Activated CD4-positive, alpha-beta T cell treated with anti-CD3 and anti-CD28 coated beads, Interleukin-2, amount 10 ng/mL, durations not matched to agents 7 days and 5 days (primary cell): ENCODE measurements around the gene SIPA1L3. TPM values are rescaled to one million over a fixed set of nuclear protein-coding genes. Genes with fewer than 3 reads are reported as not detected.

Source experiments
- CTCF ChIA-PET: fragments of 350-600 bp; sonication (Branson Sonifier 250); formaldehyde crosslinking; loops from one replicate; lab custom pipeline; 2021; ENCODE audit warnings: antibody characterized with exemption; lab: Charles Lee
- POLR2A ChIA-PET: fragments of 350-600 bp; sonication (Branson Sonifier 250); formaldehyde crosslinking; loops from one replicate; lab custom pipeline; 2021; ENCODE audit warnings: antibody characterized with exemption; lab: Charles Lee
- DNase-seq: peaks from one replicate; pipeline ENCODE4 v3.0.0-alpha.2; 2020
- H3K27ac Mint-ChIP-seq: one replicate; pipeline ENCODE4 v1.8.0; 2021; ENCODE audit warnings: mild to moderate bottlenecking, moderate library complexity, mixed read lengths
- H3K27me3 Mint-ChIP-seq: one replicate; pipeline ENCODE4 v1.8.0; 2021; ENCODE audit warnings: mixed read lengths
- H3K36me3 Mint-ChIP-seq: one replicate; pipeline ENCODE4 v1.8.0; 2021; ENCODE audit warnings: low read depth, mixed read lengths
- H3K4me1 Mint-ChIP-seq: one replicate; pipeline ENCODE4 v1.8.0; 2021; ENCODE audit warnings: mixed read lengths
- H3K4me3 Mint-ChIP-seq: one replicate; pipeline ENCODE4 v1.8.0; 2021; ENCODE audit warnings: mild to moderate bottlenecking, moderate library complexity, mixed read lengths
- H3K9me3 Mint-ChIP-seq: one replicate; pipeline ENCODE4 v1.8.0; 2021; ENCODE audit warnings: mixed read lengths
- total RNA-seq, 2 experiments: library from RNA; stranded (reverse); gene quantifications; one replicate each; pipeline ENCODE4 v1.2.3, GENCODE V29; 2021

SIPA1L3 gene
- total RNA-seq, 2 experiments from 2014 or later: 17.1 to 25.0 TPM

- Mint-ChIP-seq H3K27me3 (no peaks in the 10 kb centered on the region), H3K4me3 (no peak overlapping the region), H3K9me3 (no peaks in the 10 kb centered on the region), H3K36me3 (peaks cover 3% of the 10 kb centered on the region), H3K4me1 (no peaks in the 10 kb centered on the region), H3K27ac (no peak overlapping the region)
- CTCF ChIA-PET: interaction anchor here (1.4 to 1.7 kb wide), 2 partner anchors 8 to 187 kb away, joined by 4 to 5 read pairs; no protein-coding TSS in a partner anchor
- DNase-seq: no peak
- POLR2A ChIA-PET: no interaction called here
These were observed 182.4 kb downstream of the SIPA1L3 start for GRCh38 chr19:38089440-38089839.

- Mint-ChIP-seq H3K4me1 (peaks cover 1% of the 10 kb centered on the region), H3K27ac (no peak overlapping the region), H3K4me3 (no peak overlapping the region), H3K9me3 (no peaks in the 10 kb centered on the region), H3K36me3 (peaks cover 3% of the 10 kb centered on the region), H3K27me3 (no peaks in the 10 kb centered on the region)
- CTCF ChIA-PET: interaction anchor here (0.8 kb wide), 1 partner anchor 28 kb away, joined by 3 read pairs; no protein-coding TSS in a partner anchor
- POLR2A ChIA-PET: no interaction called here
- DNase-seq: no peak
These were observed 186.1 kb downstream of the SIPA1L3 start for GRCh38 chr19:38093154-38093553.

DNA sequence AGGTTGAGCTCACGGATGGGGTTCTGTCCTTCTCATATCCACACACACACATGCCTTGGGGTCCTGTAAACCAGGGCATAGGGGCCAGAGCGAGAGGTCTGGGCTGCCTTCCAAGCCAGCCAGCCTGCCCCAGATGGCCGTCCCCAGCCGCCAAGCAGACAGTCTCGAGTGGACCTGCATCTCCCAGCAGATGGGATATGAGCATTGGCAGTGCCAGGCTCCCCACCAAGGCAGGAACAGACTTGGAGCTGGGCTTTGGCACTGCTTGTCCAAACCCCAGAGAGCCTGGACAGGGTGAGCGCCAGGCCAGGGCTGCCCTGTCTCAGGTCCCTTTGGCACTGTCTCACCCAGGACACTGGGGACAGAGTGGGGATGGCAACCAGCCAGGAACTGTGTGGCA lies 186.6 kb downstream of the SIPA1L3 start:
- Mint-ChIP-seq H3K9me3 (no peaks in the 10 kb centered on the region), H3K36me3 (peaks cover 2% of the 10 kb centered on the region), H3K27me3 (no peaks in the 10 kb centered on the region), H3K4me3 (no peak overlapping the region), H3K4me1 (peaks cover 1% of the 10 kb centered on the region), H3K27ac (no peak overlapping the region)
- CTCF ChIA-PET: interaction anchor here (0.8 kb wide), 1 partner anchor 28 kb away, joined by 3 read pairs; no protein-coding TSS in a partner anchor
- DNase-seq: no peak
- POLR2A ChIA-PET: no interaction called here

DNA sequence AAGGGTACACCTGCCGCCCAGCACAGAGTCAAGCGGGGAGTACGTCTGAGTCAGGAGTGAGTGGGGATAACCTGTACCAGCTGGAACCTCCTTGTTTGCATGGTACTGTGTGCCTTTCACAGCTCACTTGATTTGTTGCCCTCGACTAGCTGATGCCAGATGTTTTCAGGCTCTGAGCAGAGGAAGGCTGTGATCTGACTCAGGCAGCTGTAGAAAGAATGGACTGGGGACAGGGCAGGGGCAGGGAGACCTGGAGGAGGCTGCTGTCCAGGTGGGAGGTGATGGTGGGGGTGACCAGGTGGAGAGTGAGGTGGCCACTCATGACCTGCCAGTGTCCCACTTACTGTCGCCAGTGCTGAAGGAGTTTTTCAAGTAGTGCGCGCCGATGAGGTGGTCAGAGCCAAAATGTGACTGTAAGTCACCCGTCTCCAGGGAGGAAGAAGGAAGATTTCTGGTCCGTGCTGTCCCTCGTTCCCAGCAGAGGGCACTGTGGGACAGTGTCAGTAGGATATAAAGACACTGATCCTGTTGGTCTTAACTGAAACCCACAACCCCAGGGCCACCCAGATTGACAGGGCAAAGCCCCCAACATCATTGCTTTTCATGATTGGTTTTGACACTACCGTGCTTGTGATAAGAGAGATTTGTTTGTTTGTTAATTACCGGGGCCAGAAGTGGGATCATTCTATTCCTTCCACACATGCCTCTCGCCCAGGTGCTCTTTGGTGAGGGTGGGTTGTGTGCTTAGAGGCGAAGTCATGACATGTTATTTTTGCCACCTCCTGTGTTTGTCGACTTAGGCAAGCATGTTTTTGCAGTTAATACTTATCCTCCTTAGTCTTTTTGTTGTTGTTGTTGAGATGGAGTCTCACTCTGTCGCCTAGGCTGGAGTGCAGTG lies 188.7 kb downstream of the SIPA1L3 start:
- CTCF ChIA-PET: interaction anchor here (0.7 to 1.1 kb wide), 3 partner anchors 9 to 13 kb away, joined by 3 read pairs; no protein-coding TSS in a partner anchor
- Mint-ChIP-seq H3K9me3 (peaks cover 3% of the 10 kb centered on the region), H3K4me3 (no peak overlapping the region), H3K36me3 (peaks cover 13% of the 10 kb centered on the region), H3K4me1 (peaks cover 1% of the 10 kb centered on the region), H3K27ac (no peak overlapping the region), H3K27me3 (no peaks in the 10 kb centered on the region)
- peak; percentile 69 for DNase-seq
- POLR2A ChIA-PET: no interaction called here

DNA sequence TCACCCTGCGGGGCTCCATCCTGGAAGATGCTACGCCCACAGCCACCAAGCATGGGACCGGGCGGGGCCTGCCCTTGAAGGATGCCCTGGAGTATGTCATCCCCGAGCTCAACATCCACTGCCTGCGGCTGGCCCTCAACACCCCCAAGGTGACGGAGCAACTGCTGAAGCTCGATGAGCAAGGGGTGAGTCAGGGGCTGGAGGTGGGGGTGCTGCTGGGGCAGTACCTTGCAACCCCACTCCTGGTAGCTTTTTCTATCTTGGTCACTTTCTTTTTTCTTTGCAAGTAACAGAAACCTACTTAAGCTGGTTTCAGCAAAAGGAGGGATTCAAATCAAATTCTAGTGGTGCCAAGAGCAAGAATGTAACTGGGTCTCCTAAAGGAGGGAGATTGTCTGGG lies 193.0 kb downstream of the SIPA1L3 start:
- H3K4me3 Mint-ChIP-seq: no peak overlapping the region
- DNase-seq: no peak
- CTCF ChIA-PET: no interaction called here
- peaks cover 1% of the 10 kb centered on the region for H3K4me1 Mint-ChIP-seq
- H3K36me3 Mint-ChIP-seq: peaks cover 28% of the 10 kb centered on the region
- POLR2A ChIA-PET: no interaction called here
- H3K27me3 Mint-ChIP-seq: no peaks in the 10 kb centered on the region
- peaks cover 3% of the 10 kb centered on the region for H3K9me3 Mint-ChIP-seq
- no peak overlapping the region for H3K27ac Mint-ChIP-seq

DNA sequence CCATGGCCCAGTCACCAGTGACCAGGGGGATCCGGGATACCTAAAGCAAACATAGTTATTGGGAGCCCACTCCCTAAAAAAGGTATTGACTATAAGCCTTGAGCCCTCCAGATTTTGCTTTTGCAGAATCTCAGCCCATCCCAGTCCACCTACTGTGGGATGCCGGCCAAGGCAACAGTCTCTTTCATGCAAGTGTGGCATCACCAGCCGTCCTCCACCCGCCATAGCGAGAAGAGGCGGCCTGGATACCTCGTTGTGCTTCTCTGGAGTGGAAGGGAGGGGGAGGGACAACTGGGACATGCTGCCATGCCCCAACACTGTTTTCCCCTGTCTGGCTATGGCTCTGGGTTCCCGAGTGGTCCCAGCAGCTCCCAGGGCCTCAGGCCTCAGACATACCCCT lies 193.6 kb downstream of the SIPA1L3 start:
- DNase-seq: no peak
- no peak overlapping the region for H3K27ac Mint-ChIP-seq
- peaks cover 3% of the 10 kb centered on the region for H3K9me3 Mint-ChIP-seq
- POLR2A ChIA-PET: no interaction called here
- no peaks in the 10 kb centered on the region for H3K27me3 Mint-ChIP-seq
- peaks cover 1% of the 10 kb centered on the region for H3K4me1 Mint-ChIP-seq
- H3K4me3 Mint-ChIP-seq: no peak overlapping the region
- CTCF ChIA-PET: interaction anchor here (1.1 kb wide), 1 partner anchor 198 kb away, joined by 4 read pairs; no protein-coding TSS in a partner anchor
- peaks cover 29% of the 10 kb centered on the region for H3K36me3 Mint-ChIP-seq

GRCh38 chr19:38101723-38102122 lies 194.7 kb downstream of the SIPA1L3 start:
- no peaks in the 10 kb centered on the region for H3K4me1 Mint-ChIP-seq
- peaks cover 3% of the 10 kb centered on the region for H3K9me3 Mint-ChIP-seq
- ChIA-PET CTCF (interaction anchor here (1.1 to 1.2 kb wide), 2 partner anchors 196 to 199 kb away, joined by 4 to 5 read pairs; no protein-coding TSS in a partner anchor), POLR2A (no interaction called here)
- H3K27ac Mint-ChIP-seq: no peak overlapping the region
- H3K27me3 Mint-ChIP-seq: no peaks in the 10 kb centered on the region
- no peak for DNase-seq
- H3K4me3 Mint-ChIP-seq: no peak overlapping the region
- peaks cover 35% of the 10 kb centered on the region for H3K36me3 Mint-ChIP-seq

DNA sequence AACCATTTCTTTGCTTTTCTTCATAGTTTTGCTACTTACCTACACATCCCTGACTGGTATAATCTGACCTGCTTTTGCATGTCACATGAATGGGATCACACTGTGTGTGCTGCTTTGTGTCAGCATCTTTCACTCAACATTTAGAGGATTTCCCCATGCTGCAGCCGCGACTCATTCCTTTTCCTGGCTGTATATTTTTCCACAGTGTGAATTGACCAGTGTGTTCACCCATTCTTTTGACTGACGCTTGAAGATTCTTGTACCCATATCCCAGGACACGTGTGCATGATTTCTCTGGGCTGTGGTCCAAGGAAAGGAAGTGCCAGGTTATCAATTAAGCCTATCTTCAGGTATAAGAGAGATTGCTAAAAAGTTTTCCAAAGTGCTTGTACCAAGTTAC lies 198.6 kb downstream of the SIPA1L3 start:
- POLR2A ChIA-PET: no interaction called here
- Mint-ChIP-seq H3K27me3 (no peaks in the 10 kb centered on the region), H3K4me3 (no peak overlapping the region), H3K9me3 (peaks cover 2% of the 10 kb centered on the region), H3K36me3 (peaks cover 26% of the 10 kb centered on the region), H3K27ac (no peak overlapping the region), H3K4me1 (no peaks in the 10 kb centered on the region)
- CTCF ChIA-PET: no interaction called here
- no peak for DNase-seq

DNA sequence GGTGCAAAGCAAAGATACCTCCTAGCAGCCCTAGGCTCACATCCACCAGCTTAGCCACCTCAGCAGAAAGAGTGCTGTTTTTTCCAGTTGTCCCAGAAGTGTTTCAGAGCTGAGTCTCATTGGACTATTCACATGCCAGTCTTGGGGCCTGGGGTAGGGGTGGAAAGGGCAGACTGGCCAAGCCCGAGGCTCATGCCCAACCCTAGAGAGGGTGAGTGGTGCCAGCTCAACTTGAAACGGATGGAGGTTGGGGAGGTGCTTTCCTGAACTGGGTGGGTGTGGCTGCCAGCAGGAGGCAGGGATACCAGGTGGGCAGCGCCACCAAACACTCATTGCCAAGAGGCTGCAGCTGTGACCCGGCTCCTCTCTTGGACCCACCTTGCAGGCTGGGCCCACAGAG lies 200.1 kb downstream of the SIPA1L3 start:
- ChIA-PET CTCF (no interaction called here), POLR2A (no interaction called here)
- no peak for DNase-seq
- Mint-ChIP-seq H3K4me3 (no peak overlapping the region), H3K4me1 (no peaks in the 10 kb centered on the region), H3K36me3 (peaks cover 24% of the 10 kb centered on the region), H3K27me3 (no peaks in the 10 kb centered on the region), H3K27ac (no peak overlapping the region), H3K9me3 (peaks cover 7% of the 10 kb centered on the region)

GRCh38 chr19:38111898-38112297 lies 204.9 kb downstream of the SIPA1L3 start:
- POLR2A ChIA-PET: no interaction called here
- no peak overlapping the region for H3K4me3 Mint-ChIP-seq
- H3K4me1 Mint-ChIP-seq: peaks cover 18% of the 10 kb centered on the region
- no peaks in the 10 kb centered on the region for H3K27me3 Mint-ChIP-seq
- H3K36me3 Mint-ChIP-seq: peaks cover 17% of the 10 kb centered on the region
- DNase-seq: no peak
- no peak overlapping the region for H3K27ac Mint-ChIP-seq
- CTCF ChIA-PET: no interaction called here
- peaks cover 7% of the 10 kb centered on the region for H3K9me3 Mint-ChIP-seq

GRCh38 chr19:38114651-38115050 lies 207.6 kb downstream of the SIPA1L3 start:
- H3K27ac Mint-ChIP-seq: no peak overlapping the region
- no peak overlapping the region for H3K4me3 Mint-ChIP-seq
- peaks cover 23% of the 10 kb centered on the region for H3K36me3 Mint-ChIP-seq
- no peak for DNase-seq
- peaks cover 11% of the 10 kb centered on the region for H3K9me3 Mint-ChIP-seq
- H3K27me3 Mint-ChIP-seq: no peaks in the 10 kb centered on the region
- H3K4me1 Mint-ChIP-seq: peaks cover 18% of the 10 kb centered on the region
- ChIA-PET POLR2A (no interaction called here), CTCF (no interaction called here)

DNA sequence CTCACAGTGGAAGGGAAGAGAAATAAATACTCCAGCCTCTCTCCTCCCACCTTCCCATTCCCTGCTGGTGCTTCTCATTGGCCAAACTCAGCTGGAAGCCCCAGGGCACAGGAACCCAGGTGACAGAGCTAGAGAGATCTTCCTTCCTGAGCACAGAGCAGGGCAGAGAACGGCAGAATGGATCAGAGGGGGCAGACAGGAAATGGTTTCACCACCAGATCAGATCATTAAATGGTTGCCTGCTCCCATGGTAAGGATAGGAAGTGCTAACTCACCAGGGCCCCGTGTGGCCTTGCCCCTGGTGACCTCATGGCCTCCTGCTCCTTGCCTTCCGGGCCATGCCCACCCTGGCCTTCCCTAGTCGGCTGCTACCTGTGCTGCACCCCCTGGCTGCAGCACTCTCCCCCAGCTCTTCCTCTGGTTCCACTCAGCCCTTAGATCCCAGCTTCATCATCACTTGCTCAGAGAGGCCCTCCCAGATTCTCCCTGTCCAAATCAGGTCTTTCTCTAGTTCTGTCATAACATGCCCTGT lies 208.3 kb downstream of the SIPA1L3 start:
- no peak overlapping the region for H3K4me3 Mint-ChIP-seq
- peaks cover 28% of the 10 kb centered on the region for H3K36me3 Mint-ChIP-seq
- no peaks in the 10 kb centered on the region for H3K27me3 Mint-ChIP-seq
- H3K9me3 Mint-ChIP-seq: peaks cover 14% of the 10 kb centered on the region
- ChIA-PET POLR2A (no interaction called here), CTCF (interaction anchor here (0.6 to 1.1 kb wide), 2 partner anchors 27 to 118 kb away, joined by 3 read pairs; no protein-coding TSS in a partner anchor)
- DNase-seq: no peak
- peaks cover 18% of the 10 kb centered on the region for H3K4me1 Mint-ChIP-seq
- no peak overlapping the region for H3K27ac Mint-ChIP-seq

DNA sequence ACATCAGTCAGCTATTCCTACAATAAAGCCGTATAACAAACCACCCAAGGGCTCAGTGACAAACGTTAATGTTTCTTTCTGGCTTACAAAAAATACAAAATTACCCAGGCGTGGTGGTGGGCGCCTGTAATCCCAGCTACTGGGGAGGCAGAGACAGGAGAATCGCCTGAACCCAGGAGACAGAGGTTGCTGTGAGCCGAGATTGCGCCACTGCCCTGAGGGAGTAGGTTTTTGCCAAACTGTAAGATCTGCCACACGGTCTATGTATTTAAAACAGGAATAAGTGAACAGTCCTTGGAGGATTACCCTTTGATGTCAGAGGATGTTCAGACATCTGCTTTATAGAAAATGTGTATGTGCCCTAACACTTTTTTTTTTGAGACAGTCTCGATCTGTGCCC lies 211.2 kb downstream of the SIPA1L3 start:
- CTCF ChIA-PET: no interaction called here
- Mint-ChIP-seq H3K36me3 (peaks cover 30% of the 10 kb centered on the region), H3K4me3 (no peak overlapping the region)

More for the DNA sequence above, 211.2 kb downstream of the SIPA1L3 start:
- no peak for DNase-seq
- POLR2A ChIA-PET: no interaction called here
- Mint-ChIP-seq H3K4me1 (peaks cover 18% of the 10 kb centered on the region), H3K9me3 (peaks cover 15% of the 10 kb centered on the region), H3K27me3 (no peaks in the 10 kb centered on the region), H3K27ac (no peak overlapping the region)
